CD14-positive monocyte (primary cell): ENCODE results near the gene ATP5PO. TPM values are rescaled to one million over a fixed set of nuclear protein-coding genes. Genes with fewer than 3 reads are reported as not detected.

Source experiments
- DNase-seq, 3 donors: peaks; one replicate each; pipeline ENCODE4 v3.0.0-alpha.2; 2011 to 2022
- H2AFZ ChIP-seq: 2 replicates; pipeline ENCODE4 v1.6.0; 2012; ENCODE audit warnings: mild to moderate bottlenecking, low read depth, low read length, inconsistent platforms; ENCODE audit not compliant: insufficient read depth, poor library complexity, severe bottlenecking
- H3K27ac ChIP-seq, 2 donors: 1 replicate in 1 of 2; 2 replicates in 1 of 2; pipeline ENCODE4 v1.5.1; 2012 to 2013; ENCODE audit warnings: low read length in 2 of 2, control low read depth in 1 of 2, inconsistent platforms in 1 of 2, low read depth in 1 of 2, mild to moderate bottlenecking in 1 of 2
- H3K27me3 ChIP-seq, 2 donors: one replicate each; pipeline versions ENCODE4 v1.6.0 to v1.6.1; 2011 to 2013; ENCODE audit warnings: low read length in 2 of 2; ENCODE audit not compliant: control insufficient read depth in 2 of 2, insufficient read depth in 2 of 2
- H3K36me3 ChIP-seq, 2 donors: replicated peaks in 1 of 2; 1 replicate in 1 of 2; 2 replicates in 1 of 2; pipeline versions ENCODE4 v1.5.1 to v1.6.1; 2012 to 2013; ENCODE audit warnings: low read length in 2 of 2, control low read depth in 1 of 2, inconsistent platforms in 1 of 2, mild to moderate bottlenecking in 1 of 2; ENCODE audit not compliant: insufficient read depth in 2 of 2, control insufficient read depth in 1 of 2
- H3K4me1 ChIP-seq, 2 donors: 1 replicate in 1 of 2; 2 replicates in 1 of 2; pipeline versions ENCODE4 v1.5.1 to v1.6.1; 2012 to 2013; ENCODE audit warnings: low read length in 2 of 2, control low read depth in 1 of 2, inconsistent platforms in 1 of 2, mild to moderate bottlenecking in 1 of 2, moderate library complexity in 1 of 2; ENCODE audit not compliant: insufficient read depth in 2 of 2, control insufficient read depth in 1 of 2
- H3K4me2 ChIP-seq: replicated peaks from 2 replicates; pipeline ENCODE3; 2012; ENCODE audit warnings: low read length, moderate library complexity, mild to moderate bottlenecking; ENCODE audit not compliant: poor library complexity, severe bottlenecking; ENCODE audit errors: extremely low read depth
- H3K4me3 ChIP-seq, 3 experiments: fragments of 200-600 bp in 1 of 3; sonication (generic) in 1 of 3; replicated peaks in 1 of 3; 1 replicate in 2 of 3; 2 replicates in 1 of 3; pipeline ENCODE4 v1.5.1; 2011 to 2013; ENCODE audit warnings: low read length in 3 of 3, mild to moderate bottlenecking in 3 of 3, control low read depth in 2 of 3, low read depth in 2 of 3, inconsistent platforms in 1 of 3, moderate library complexity in 1 of 3
- H3K79me2 ChIP-seq: 2 replicates; pipeline ENCODE4 v1.6.0; 2012; ENCODE audit warnings: mild to moderate bottlenecking, control low read depth, inconsistent platforms, low read length, moderate library complexity; ENCODE audit not compliant: insufficient read depth
- H3K9ac ChIP-seq: 2 replicates; pipeline ENCODE4 v1.6.0; 2017; ENCODE audit warnings: low read length, mild to moderate bottlenecking; ENCODE audit not compliant: insufficient read depth, poor library complexity, severe bottlenecking
- H3K9me3 ChIP-seq, 2 donors: replicated peaks in 1 of 2; 1 replicate in 1 of 2; 2 replicates in 1 of 2; pipeline versions ENCODE4 v1.5.1 to v1.6.1; 2012 to 2013; ENCODE audit warnings: low read length in 2 of 2, control low read depth in 1 of 2; ENCODE audit not compliant: control insufficient read depth in 1 of 2, insufficient read depth in 1 of 2
- H4K20me1 ChIP-seq: 2 replicates; pipeline ENCODE4 v1.6.0; 2012; ENCODE audit warnings: mild to moderate bottlenecking, low read length, control low read depth, moderate library complexity; ENCODE audit not compliant: insufficient read depth
- H3K27ac Mint-ChIP-seq, 7 donors: one replicate each; pipeline ENCODE4 v1.8.0; 2020; ENCODE audit warnings: mild to moderate bottlenecking in 7 of 7, mixed read lengths in 7 of 7, moderate library complexity in 6 of 7, inconsistent platforms in 2 of 7
- H3K27me3 Mint-ChIP-seq, 3 donors: one replicate each; pipeline ENCODE4 v1.8.0; 2021 to 2022; ENCODE audit warnings: low read depth in 3 of 3, mild to moderate bottlenecking in 3 of 3, mixed read lengths in 3 of 3, moderate library complexity in 3 of 3, inconsistent platforms in 1 of 3
- H3K36me3 Mint-ChIP-seq, 2 donors: one replicate each; pipeline ENCODE4 v1.8.0; 2020; ENCODE audit warnings: mixed read lengths in 2 of 2, inconsistent platforms in 1 of 2, mild to moderate bottlenecking in 1 of 2
- H3K4me1 Mint-ChIP-seq: one replicate; pipeline ENCODE4 v1.8.0; 2020; ENCODE audit warnings: mild to moderate bottlenecking, mixed read lengths
- H3K4me3 Mint-ChIP-seq, 2 donors: one replicate each; pipeline ENCODE4 v1.8.0; 2020; ENCODE audit warnings: mild to moderate bottlenecking in 2 of 2, mixed read lengths in 2 of 2, moderate library complexity in 1 of 2
- H3K9me3 Mint-ChIP-seq, 7 donors: one replicate each; pipeline ENCODE4 v1.8.0; 2020 to 2022; ENCODE audit warnings: mixed read lengths in 7 of 7, mild to moderate bottlenecking in 6 of 7, moderate library complexity in 6 of 7, inconsistent platforms in 2 of 7
- WGBS: methylation state at CpG from one replicate; pipeline ENCODE4 v1.1.5; 2013; ENCODE audit warnings: missing lambda C conversion rate; ENCODE audit not compliant: insufficient coverage; 5-methylcytosine and 5-hydroxymethylcytosine counted together
- intact Hi-C, 2 donors: fragments of 100-400 bp; cut with micrococcal nuclease; formaldehyde crosslinking; loops; one replicate each; pipeline versions ENCODE4 v1.15.0 to v1.15.1; 2023
- polyA plus RNA-seq, 3 donors: library from polyadenylated mRNA; depleted of rRNA in 1 of 3; unstranded in 2 of 3; stranded (reverse) in 1 of 3; fragments of 300-500 nt in 2 of 3; fragments of >200 nt in 1 of 3; fragmentation: Illumina TruSeq in 2 of 3; gene quantifications; 1 replicate in 2 of 3; 2 replicates in 1 of 3; pipeline ENCODE4 v1.2.3, GENCODE V29; 2012 to 2021
- TF ChIP-seq, protein P1 (sequence below): fragments of 200-600 bp; IDR thresholded peaks from one replicate; pipeline ENCODE4 v1.8.0; 2022; ENCODE audit warnings: antibody characterized with exemption, mild to moderate bottlenecking

ATP5PO gene
- polyA plus RNA-seq, 3 donors, result 153 to 397 (median 393) TPM

DNA sequence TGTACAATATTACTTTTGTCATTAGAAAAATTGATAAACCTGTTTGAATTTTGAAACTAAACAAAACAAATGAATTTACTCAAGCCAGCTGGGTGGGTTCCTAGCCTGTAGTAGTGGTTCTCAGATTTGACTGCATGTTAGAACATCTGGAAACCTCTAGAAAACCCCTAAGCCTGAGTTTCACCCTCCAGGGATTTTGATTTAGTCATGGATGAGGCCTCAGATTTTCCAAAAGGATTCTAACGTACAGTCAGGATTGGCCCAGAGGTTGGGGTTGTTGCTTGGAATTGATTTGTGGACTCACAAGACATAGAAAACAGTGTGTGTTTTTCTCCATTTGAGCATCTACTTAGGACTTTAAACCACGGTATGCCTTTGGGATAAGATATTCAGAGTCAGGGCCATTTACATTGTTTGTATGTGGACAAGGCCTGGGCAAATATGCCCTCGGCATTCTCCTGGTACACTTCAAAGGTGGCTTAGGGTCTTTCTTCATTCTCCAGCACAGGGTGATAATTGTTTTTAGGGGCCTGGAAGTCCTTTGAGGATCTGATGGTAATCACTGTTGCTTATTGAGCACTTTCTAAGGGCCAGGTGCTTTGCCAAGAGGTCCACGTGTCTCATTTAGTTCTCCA lies 42.6 kb downstream of the ATP5PO start:
- no peak overlapping the region for H3K4me2 ChIP-seq
- Mint-ChIP-seq H3K36me3 (no peaks in the 10 kb centered on the region), H3K27ac (no peak overlapping the region), H3K9me3 (peaks cover 0 to 2% (median 0%) of the 10 kb centered on the region in 7 donors), H3K27me3 (peaks cover 0 to 4% (median 3%) of the 10 kb centered on the region in 3 donors), H3K4me1 (no peaks in the 10 kb centered on the region), H3K4me3 (no peak overlapping the region)
- no peak overlapping the region for H3K9ac ChIP-seq
- no peak overlapping the region for H3K27ac ChIP-seq
- intact Hi-C loops, result no loop called here
- H3K4me3 ChIP-seq, result no peak overlapping the region
- no peaks in the 10 kb centered on the region for H3K27me3 ChIP-seq
- H4K20me1 ChIP-seq, result no peaks in the 10 kb centered on the region
- TF ChIP-seq, protein P1, sequence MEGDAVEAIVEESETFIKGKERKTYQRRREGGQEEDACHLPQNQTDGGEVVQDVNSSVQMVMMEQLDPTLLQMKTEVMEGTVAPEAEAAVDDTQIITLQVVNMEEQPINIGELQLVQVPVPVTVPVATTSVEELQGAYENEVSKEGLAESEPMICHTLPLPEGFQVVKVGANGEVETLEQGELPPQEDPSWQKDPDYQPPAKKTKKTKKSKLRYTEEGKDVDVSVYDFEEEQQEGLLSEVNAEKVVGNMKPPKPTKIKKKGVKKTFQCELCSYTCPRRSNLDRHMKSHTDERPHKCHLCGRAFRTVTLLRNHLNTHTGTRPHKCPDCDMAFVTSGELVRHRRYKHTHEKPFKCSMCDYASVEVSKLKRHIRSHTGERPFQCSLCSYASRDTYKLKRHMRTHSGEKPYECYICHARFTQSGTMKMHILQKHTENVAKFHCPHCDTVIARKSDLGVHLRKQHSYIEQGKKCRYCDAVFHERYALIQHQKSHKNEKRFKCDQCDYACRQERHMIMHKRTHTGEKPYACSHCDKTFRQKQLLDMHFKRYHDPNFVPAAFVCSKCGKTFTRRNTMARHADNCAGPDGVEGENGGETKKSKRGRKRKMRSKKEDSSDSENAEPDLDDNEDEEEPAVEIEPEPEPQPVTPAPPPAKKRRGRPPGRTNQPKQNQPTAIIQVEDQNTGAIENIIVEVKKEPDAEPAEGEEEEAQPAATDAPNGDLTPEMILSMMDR, result no peak
- H3K9me3 ChIP-seq, result no peaks in the 10 kb centered on the region
- no peaks in the 10 kb centered on the region for H3K4me1 ChIP-seq
- no peaks in the 10 kb centered on the region for H3K79me2 ChIP-seq
- no peak overlapping the region for H2AFZ ChIP-seq
- no peaks in the 10 kb centered on the region for H3K36me3 ChIP-seq
- no peak for DNase-seq
- 94% methylated on average over 3 of the region's 4 CpGs for WGBS

DNA sequence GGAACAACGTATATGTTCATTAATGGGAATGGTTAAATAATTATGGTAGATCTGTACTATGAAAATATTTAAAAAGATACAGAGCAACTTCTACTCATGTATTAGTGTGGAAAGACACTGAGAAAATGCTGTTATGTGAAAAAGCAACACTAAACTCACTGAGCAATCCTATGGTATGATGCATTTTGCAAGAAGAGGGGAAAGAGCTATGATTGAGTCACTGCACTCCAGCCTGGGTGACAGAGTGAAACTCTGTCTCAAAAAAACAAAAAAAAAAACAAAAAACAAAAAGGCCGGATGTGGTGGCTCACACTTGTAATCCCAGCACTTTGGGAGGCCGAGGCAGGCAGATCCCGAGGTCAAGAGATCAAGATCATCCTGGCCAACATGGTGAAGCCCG lies 44.4 kb downstream of the ATP5PO start:
- H3K4me1 ChIP-seq, result no peaks in the 10 kb centered on the region
- intact Hi-C loops, result no loop called here
- no peaks in the 10 kb centered on the region for H3K36me3 ChIP-seq
- no peak overlapping the region for H3K27ac Mint-ChIP-seq
- H3K27me3 Mint-ChIP-seq, result peaks cover 0 to 7% (median 2%) of the 10 kb centered on the region in 3 donors
- H3K4me2 ChIP-seq, result no peak overlapping the region
- H3K79me2 ChIP-seq, result no peaks in the 10 kb centered on the region
- H3K4me1 Mint-ChIP-seq, result peaks cover 4% of the 10 kb centered on the region
- H2AFZ ChIP-seq, result no peak overlapping the region
- no peaks in the 10 kb centered on the region for H3K36me3 Mint-ChIP-seq
- no peak overlapping the region for H3K27ac ChIP-seq
- TF ChIP-seq, protein P1, result no peak
- 100% methylated on average over 3 of the region's 5 CpGs for WGBS
- H3K9me3 ChIP-seq, result no peaks in the 10 kb centered on the region
- no peak overlapping the region for H3K9ac ChIP-seq
- no peak for DNase-seq
- H3K9me3 Mint-ChIP-seq, result peaks cover 0 to 5% (median 0%) of the 10 kb centered on the region in 7 donors
- H3K27me3 ChIP-seq, result no peaks in the 10 kb centered on the region
- H3K4me3 Mint-ChIP-seq, result no peak overlapping the region
- no peaks in the 10 kb centered on the region for H4K20me1 ChIP-seq
- H3K4me3 ChIP-seq, result no peak overlapping the region
